Thyroid gland (tissue), 4 donors: Measurements from ENCODE around the gene NPC1. TPM values are rescaled to one million over a fixed set of nuclear protein-coding genes. Genes with fewer than 3 reads are reported as not detected.
"Not testable (repeated sequence)": the region's sequence is repeated elsewhere in the genome, so short reads cannot be mapped to it uniquely, and the experiment has no call there.

Experiments
- DNase-seq, 2 donors: peaks; one replicate each; pipeline ENCODE4 v3.0.0-alpha.2; 2019
- H3K27ac ChIP-seq, 3 donors: fragments of 200-600 bp; sonication (generic); 1 replicate in 2 of 3; 2 replicates in 1 of 3; pipeline ENCODE4 v1.5.1; 2016 to 2019; ENCODE audit warnings: mild to moderate bottlenecking in 1 of 3, moderate library complexity in 1 of 3
- H3K27me3 ChIP-seq: fragments of 200-600 bp; sonication (generic); one replicate; pipeline ENCODE4 v1.5.1; 2019
- H3K36me3 ChIP-seq, 2 donors: fragments of 200-600 bp; sonication (generic); one replicate each; pipeline ENCODE4 v1.5.1; 2016 to 2019
- H3K4me1 ChIP-seq, 2 donors: fragments of 200-600 bp; sonication (generic); one replicate each; pipeline ENCODE4 v1.5.1; 2017 to 2019
- H3K4me3 ChIP-seq, 3 donors: fragments of 200-600 bp; sonication (generic); replicated peaks in 1 of 3; 1 replicate in 2 of 3; 2 replicates in 1 of 3; pipeline ENCODE4 v1.5.1; 2016; ENCODE audit warnings: mild to moderate bottlenecking in 1 of 3
- H3K9me3 ChIP-seq: fragments of 200-600 bp; sonication (generic); one replicate; pipeline ENCODE4 v1.5.1; 2017
- POLR2A ChIP-seq, 2 donors: fragments of 450-650 bp; IDR thresholded peaks; one replicate each; pipeline ENCODE4 v1.6.1; 2017; ENCODE audit warnings: antibody characterized with exemption in 2 of 2, mild to moderate bottlenecking in 2 of 2, moderate library complexity in 1 of 2
- WGBS, 2 donors: methylation state at CpG; one replicate each; pipeline ENCODE4 v1.1.5; 2017; 5-methylcytosine and 5-hydroxymethylcytosine counted together
- intact Hi-C: fragments of 100-400 bp; cut with DNase I; formaldehyde crosslinking; loops from one replicate; pipeline ENCODE4 v1.15.1; 2023
- total RNA-seq, 4 donors: library from RNA; depleted of rRNA; stranded (reverse); fragments of >200 nt; gene quantifications; one replicate each; pipeline ENCODE4 v1.2.3, GENCODE V29; 2016
- TF ChIP-seq, protein P1 (sequence below), 6 experiments: fragments of 200-600 bp in 3 of 6; fragments of 450-650 bp in 3 of 6; sonication (generic) in 3 of 6; IDR thresholded peaks; one replicate each; pipeline ENCODE4 v1.5.1; 2016 to 2019; ENCODE audit warnings: antibody characterized with exemption in 6 of 6, mild to moderate bottlenecking in 2 of 6, inconsistent platforms in 1 of 6, moderate library complexity in 1 of 6

Gene NPC1
- total RNA-seq, 4 donors from 2014 or later: 32.8 to 68.6 (median 42.0) TPM

DNA sequence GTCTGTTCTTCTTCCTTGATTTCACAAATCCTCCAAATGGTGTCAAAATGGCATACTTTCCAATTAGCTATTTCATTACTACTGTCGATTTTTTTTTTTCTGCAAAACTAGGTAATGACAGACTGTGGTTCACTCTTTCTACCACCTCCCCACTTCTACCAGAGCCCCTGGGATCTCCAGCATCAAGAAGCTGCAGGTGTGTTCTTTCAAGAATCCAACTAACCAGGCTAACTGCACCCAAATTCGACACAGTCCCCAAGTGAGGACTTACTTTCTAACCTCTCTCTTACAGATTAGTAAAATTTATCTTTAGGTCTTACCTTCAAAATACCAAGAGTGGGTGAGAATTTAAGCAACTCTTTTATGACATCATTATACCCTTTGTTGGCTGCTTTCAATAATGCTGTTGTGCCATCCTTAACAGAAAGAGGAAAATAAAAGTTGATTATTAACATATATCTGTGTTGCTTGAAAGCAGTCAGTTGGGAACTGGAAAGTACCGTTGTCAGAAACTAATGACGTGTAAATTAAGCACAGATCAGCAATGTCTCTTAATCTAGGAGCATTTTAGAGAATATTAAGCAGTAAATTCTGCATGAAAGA, 31.2 kb upstream of the NPC1 start:
- no peak overlapping the region for H3K4me3 ChIP-seq
- H3K36me3 ChIP-seq: no peaks in the 10 kb centered on the region
- H3K9me3 ChIP-seq: no peaks in the 10 kb centered on the region
- no peak for TF ChIP-seq POLR2A (IDR thresholded peaks at IDR 0.05)
- TF ChIP-seq, protein P1, sequence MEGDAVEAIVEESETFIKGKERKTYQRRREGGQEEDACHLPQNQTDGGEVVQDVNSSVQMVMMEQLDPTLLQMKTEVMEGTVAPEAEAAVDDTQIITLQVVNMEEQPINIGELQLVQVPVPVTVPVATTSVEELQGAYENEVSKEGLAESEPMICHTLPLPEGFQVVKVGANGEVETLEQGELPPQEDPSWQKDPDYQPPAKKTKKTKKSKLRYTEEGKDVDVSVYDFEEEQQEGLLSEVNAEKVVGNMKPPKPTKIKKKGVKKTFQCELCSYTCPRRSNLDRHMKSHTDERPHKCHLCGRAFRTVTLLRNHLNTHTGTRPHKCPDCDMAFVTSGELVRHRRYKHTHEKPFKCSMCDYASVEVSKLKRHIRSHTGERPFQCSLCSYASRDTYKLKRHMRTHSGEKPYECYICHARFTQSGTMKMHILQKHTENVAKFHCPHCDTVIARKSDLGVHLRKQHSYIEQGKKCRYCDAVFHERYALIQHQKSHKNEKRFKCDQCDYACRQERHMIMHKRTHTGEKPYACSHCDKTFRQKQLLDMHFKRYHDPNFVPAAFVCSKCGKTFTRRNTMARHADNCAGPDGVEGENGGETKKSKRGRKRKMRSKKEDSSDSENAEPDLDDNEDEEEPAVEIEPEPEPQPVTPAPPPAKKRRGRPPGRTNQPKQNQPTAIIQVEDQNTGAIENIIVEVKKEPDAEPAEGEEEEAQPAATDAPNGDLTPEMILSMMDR (IDR thresholded peaks at IDR 0.05): no peak
- H3K4me1 ChIP-seq: peaks cover 4 to 10% of the 10 kb centered on the region in 2 donors
- intact Hi-C loops: no loop called here
- no peak overlapping the region for H3K27ac ChIP-seq
- 82 to 86% methylated on average over 4 of the region's 4 CpGs for whole genome bisulfite sequencing, 2 donors
- H3K27me3 ChIP-seq: no peaks in the 10 kb centered on the region
- DNase-seq: no peak

DNA sequence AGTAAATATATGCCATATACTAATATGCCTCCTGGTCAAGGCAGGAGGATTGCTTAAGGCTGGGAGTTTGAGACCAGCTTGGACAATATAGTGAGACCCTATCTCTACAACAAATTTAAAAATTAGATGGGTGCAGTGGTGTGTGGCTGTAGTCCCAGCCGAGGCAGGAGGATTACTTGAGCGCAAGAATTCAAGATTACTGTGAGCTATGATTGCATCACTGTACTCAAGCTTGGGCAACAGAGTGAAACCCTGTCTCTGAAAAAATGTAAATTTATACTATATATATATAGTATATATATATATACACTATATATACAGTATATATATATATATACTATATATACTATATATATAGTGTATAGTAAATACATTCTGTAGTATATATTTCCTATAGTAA, 30.0 kb upstream of the NPC1 start:
- DNase-seq: no peak
- intact Hi-C loops: no loop called here
- H3K27ac ChIP-seq: no peak overlapping the region
- TF ChIP-seq, protein P1 (IDR thresholded peaks at IDR 0.05): no peak
- no peak for TF ChIP-seq POLR2A (IDR thresholded peaks at IDR 0.05)
- no peaks in the 10 kb centered on the region for H3K9me3 ChIP-seq
- no peak overlapping the region for H3K4me3 ChIP-seq
- H3K4me1 ChIP-seq: peaks cover 10% of the 10 kb centered on the region in 2 donors
- 80% methylated on average over 2 of the region's 2 CpGs for WGBS, 2 donors
- H3K27me3 ChIP-seq: no peaks in the 10 kb centered on the region
- H3K36me3 ChIP-seq: no peaks in the 10 kb centered on the region

DNA sequence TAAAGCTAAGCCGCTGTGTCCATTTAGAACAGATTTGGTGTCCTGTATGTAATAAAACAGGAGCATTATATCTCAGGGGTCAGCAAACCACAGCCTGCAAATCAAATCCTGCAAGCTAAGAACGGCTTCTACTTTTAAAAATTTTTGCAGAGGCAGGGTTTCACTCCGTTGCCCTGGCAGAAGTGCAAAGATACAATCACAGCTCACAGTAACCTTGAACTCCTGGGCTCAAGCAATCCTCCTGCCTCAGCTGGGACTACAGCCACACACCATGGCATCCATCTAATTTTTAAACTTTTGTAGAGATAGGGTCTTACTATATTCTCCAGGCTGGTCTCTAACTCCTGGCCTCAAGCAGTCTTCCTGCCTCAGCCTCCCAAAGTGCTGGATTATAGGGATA, 28.6 kb upstream of the NPC1 start:
- no peak for DNase-seq
- Histone ChIP-seq H3K4me1 (peaks cover 10% of the 10 kb centered on the region in 2 donors), H3K27ac (no peak overlapping the region), H3K9me3 (no peaks in the 10 kb centered on the region), H3K27me3 (no peaks in the 10 kb centered on the region), H3K36me3 (no peaks in the 10 kb centered on the region), H3K4me3 (no peak overlapping the region)
- WGBS, 2 donors: 51 to 59% methylated on average over 3 of the region's 3 CpGs
- TF ChIP-seq, protein P1 (IDR thresholded peaks at IDR 0.05): no peak
- no peak for TF ChIP-seq POLR2A (IDR thresholded peaks at IDR 0.05)
- intact Hi-C loops: no loop called here

DNA sequence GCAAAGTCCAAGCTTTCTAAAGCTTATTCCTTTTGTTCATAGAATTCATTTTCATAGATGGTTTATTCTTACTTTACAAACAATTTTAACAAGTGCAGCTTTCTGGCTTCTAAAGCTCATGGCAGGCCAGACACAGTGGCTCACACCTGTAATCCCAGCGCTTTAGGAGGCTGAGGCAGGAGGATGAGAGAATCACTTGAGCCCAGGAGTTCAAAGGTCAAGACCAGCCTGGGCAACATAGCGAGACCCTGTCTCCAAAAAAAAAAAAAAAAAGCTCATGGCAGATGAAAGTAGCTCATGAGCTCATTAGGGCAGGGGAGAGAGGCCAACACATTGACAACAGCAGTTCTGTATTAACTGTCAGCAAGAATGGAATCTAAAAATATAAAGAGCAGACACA, 28.1 kb upstream of the NPC1 start:
- DNase-seq: no peak
- Histone ChIP-seq H3K4me1 (peaks cover 5 to 10% of the 10 kb centered on the region in 2 donors), H3K27ac (no peak overlapping the region), H3K27me3 (no peaks in the 10 kb centered on the region), H3K9me3 (no peaks in the 10 kb centered on the region), H3K36me3 (no peaks in the 10 kb centered on the region), H3K4me3 (no peak overlapping the region)
- TF ChIP-seq, protein P1 (IDR thresholded peaks at IDR 0.05): no peak
- TF ChIP-seq POLR2A (IDR thresholded peaks at IDR 0.05): no peak
- WGBS, 2 donors: 94 to 100% methylated on average over 2 of the region's 2 CpGs
- intact Hi-C loops: no loop called here

DNA sequence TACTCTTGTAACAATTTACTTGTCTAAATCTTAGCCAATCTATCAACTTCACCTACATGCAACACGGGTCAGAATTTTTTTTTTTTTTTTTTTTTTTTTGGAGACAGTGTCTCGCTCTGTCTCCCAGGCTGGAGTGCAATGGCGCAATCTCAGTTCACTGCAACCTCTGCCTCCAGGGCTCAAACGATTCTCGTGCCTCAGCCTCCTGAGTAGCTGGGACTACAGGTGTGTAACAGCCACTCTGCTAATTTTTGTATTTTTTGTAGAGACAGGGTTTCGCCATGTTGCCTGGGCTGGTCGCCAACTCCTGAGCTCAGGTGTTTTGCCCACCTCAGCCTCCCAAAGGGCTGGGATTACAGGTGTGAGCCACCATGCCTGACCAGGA, 26.8 kb upstream of the NPC1 start:
- H3K36me3 ChIP-seq, intact Hi-C loops, H3K9me3 ChIP-seq, H3K4me3 ChIP-seq, H3K27ac ChIP-seq, H3K4me1 ChIP-seq, H3K27me3 ChIP-seq, DNase-seq: not testable (repeated sequence)
- 91 to 92% methylated on average over 7 of the region's 7 CpGs for WGBS, 2 donors
